A549 (cell line): Measurements from ENCODE around the gene PRMT5. TPM values are rescaled to one million over a fixed set of nuclear protein-coding genes. Genes with fewer than 3 reads are reported as not detected.

Source experiments
- ATAC-seq, 2 experiments: fragments of 200-7000 bp in 1 of 2; fragments of >200 bp in 1 of 2; cut with Nextera tagmentation in 1 of 2; cut with Tn5 transposase in 1 of 2; 3 replicates each; pipeline versions ENCODE4 v1.8.0 to v1.9.1; 2018 to 2020; ENCODE audit warnings: mild to moderate bottlenecking in 1 of 2, moderate library complexity in 1 of 2
- CTCF ChIA-PET: fragments of 300-600 bp; sonication (Branson Sonifier 250); formaldehyde crosslinking; extraction: SDS; loops from one replicate; lab custom pipeline; 2021; ENCODE audit warnings: antibody characterized with exemption, inconsistent platforms; lab: Yijun Ruan, JAX
- POLR2A ChIA-PET: fragments of 350-600 bp; formaldehyde crosslinking; extraction: SDS; loops from one replicate; lab custom pipeline; 2021; ENCODE audit warnings: antibody characterized with exemption, inconsistent platforms; lab: Yijun Ruan, JAX
- DNase-seq, 2 experiments: peaks; one replicate each; pipeline versions ENCODE4 v3.0.0 to v3.0.0-alpha.2; 2011 to 2016; ENCODE audit warnings: low read depth in 1 of 2, low spot score in 1 of 2
- FAIRE-seq: peaks from 2 replicates; lab custom pipeline; 2011; peaks lifted over from hg19 to GRCh38; lab: Jason Lieb, UNC
- H3K27ac ChIP-seq, 2 experiments: fragments of >200 bp; sonication (Bioruptor Twin); formaldehyde crosslinking; 3 replicates each; pipeline ENCODE4 v1.5.1; 2016 to 2017
- H3K4me1 ChIP-seq: fragments of >200 bp; sonication (Bioruptor Twin); formaldehyde crosslinking; 3 replicates; pipeline ENCODE4 v1.6.1; 2016
- H3K4me2 ChIP-seq: fragments of >200 bp; sonication (Bioruptor Twin); formaldehyde crosslinking; 3 replicates; pipeline ENCODE4 v1.6.1; 2016
- H3K4me3 ChIP-seq: fragments of >200 bp; sonication (Bioruptor Twin); formaldehyde crosslinking; 3 replicates; pipeline ENCODE4 v1.5.1; 2016
- H3K9me3 ChIP-seq: fragments of >200 bp; sonication (Bioruptor Twin); formaldehyde crosslinking; 3 replicates; pipeline ENCODE4 v1.6.1; 2016
- BHLHE40 ChIP-seq: IDR thresholded peaks from 2 replicates; pipeline ENCODE4 v1.6.1; 2012; ENCODE audit warnings: low read depth, low read length, inconsistent platforms
- CHD2 ChIP-seq: fragments of 150-350 bp; IDR thresholded peaks from 2 replicates; pipeline ENCODE4 v1.6.1; 2014; ENCODE audit warnings: low read length; ENCODE audit not compliant: partially characterized antibody
- HOXA7 ChIP-seq: fragments of 250-450 bp; sonication (Bioruptor Pico); IDR thresholded peaks from 2 replicates; pipeline ENCODE4 v1.5.0; 2020; ENCODE audit warnings: mild to moderate bottlenecking, moderate library complexity
- JUN ChIP-seq, 2 experiments: fragments of >200 bp; sonication (Bioruptor Twin); formaldehyde crosslinking; IDR thresholded peaks; 2 replicates in 1 of 2; 3 replicates in 1 of 2; pipeline ENCODE4 v1.6.1; 2016 to 2017
- MAFK ChIP-seq: fragments of 450-650 bp; IDR thresholded peaks from 2 replicates; pipeline ENCODE4 v1.6.1; 2014; ENCODE audit not compliant: partially characterized antibody
- MAZ ChIP-seq: fragments of 150-350 bp; IDR thresholded peaks from 2 replicates; pipeline ENCODE4 v1.6.1; 2014; ENCODE audit warnings: antibody characterized with exemption, low read depth, low read length, borderline replicate concordance
- NR3C1 ChIP-seq: fragments of >200 bp; sonication (Bioruptor Twin); formaldehyde crosslinking; IDR thresholded peaks from 3 replicates; pipeline ENCODE4 v1.6.1; 2017
- RAD21 ChIP-seq, 2 experiments: fragments of >200 bp in 1 of 2; sonication (Bioruptor Twin) in 1 of 2; formaldehyde crosslinking in 1 of 2; IDR thresholded peaks in 1 of 2; conservative IDR thresholded peaks in 1 of 2; 2 replicates in 1 of 2; 3 replicates in 1 of 2; pipeline ENCODE4 v1.6.1; 2012 to 2018; ENCODE audit warnings: inconsistent platforms in 1 of 2
- RARB ChIP-seq: fragments of 250-450 bp; sonication (Bioruptor Pico); IDR thresholded peaks from 2 replicates; pipeline ENCODE4 v1.8.0; 2021; ENCODE audit warnings: mild to moderate bottlenecking, moderate library complexity
- TFCP2L1 ChIP-seq: fragments of 250-450 bp; sonication (Bioruptor Pico); IDR thresholded peaks from 2 replicates; pipeline ENCODE4 v1.5.0; 2021; ENCODE audit warnings: mild to moderate bottlenecking
- ZNF302 ChIP-seq: fragments of 250-450 bp; sonication (Bioruptor Pico); IDR thresholded peaks from 2 replicates; pipeline ENCODE4 v1.9.0; 2021; ENCODE audit warnings: inconsistent platforms, mild to moderate bottlenecking, moderate library complexity
- ZSCAN20 ChIP-seq: fragments of 250-450 bp; sonication (Bioruptor Pico); IDR thresholded peaks from 2 replicates; pipeline ENCODE4 v1.8.0; 2022; ENCODE audit warnings: mild to moderate bottlenecking, moderate library complexity
- WGBS: methylation state at CpG from one replicate; pipeline ENCODE4 v1.1.6; 2017; ENCODE audit errors: missing lambda C conversion rate; 5-methylcytosine and 5-hydroxymethylcytosine counted together
- polyA plus RNA-seq, 4 experiments: library from polyadenylated mRNA; depleted of rRNA in 3 of 4; stranded (reverse); fragments of >200 nt; fragmentation: RNase III in 1 of 4; extraction: RNeasy Plus Mini Kit Qiagen cat#74134 plus additional on column Dnase treatment in 1 of 4; gene quantifications; 2 replicates in 3 of 4; 3 replicates in 1 of 4; pipeline ENCODE4 v1.2.3, GENCODE V29; 2011 to 2017
- TF ChIP-seq, protein P1 (sequence below): fragments of >200 bp; sonication (Bioruptor Twin); formaldehyde crosslinking; IDR thresholded peaks from 2 replicates; pipeline ENCODE4 v1.6.1; 2016
- TF ChIP-seq, protein P2 (sequence below): fragments of 200-600 bp; sonication (generic); IDR thresholded peaks from 2 replicates; pipeline ENCODE4 v1.6.1; 2016; ENCODE audit warnings: antibody characterized with exemption, mild to moderate bottlenecking, moderate library complexity
- TF ChIP-seq, protein P3 (sequence below): fragments of 150-350 bp; IDR thresholded peaks from 2 replicates; pipeline ENCODE4 v1.6.1; 2014; ENCODE audit warnings: low read depth, mild to moderate bottlenecking, low read length
- TF ChIP-seq, protein P4 (sequence below): fragments of >200 bp; sonication (Bioruptor Twin); formaldehyde crosslinking; IDR thresholded peaks from 3 replicates; pipeline ENCODE4 v1.6.1; 2016
- TF ChIP-seq, protein P5 (sequence below): fragments of 450-650 bp; IDR thresholded peaks from 2 replicates; pipeline ENCODE4 v1.6.1; 2014; ENCODE audit warnings: antibody characterized with exemption
- TF ChIP-seq, protein P6 (sequence below): fragments of 250-450 bp; sonication (Bioruptor Pico); IDR thresholded peaks from 2 replicates; pipeline ENCODE4 v1.5.0; 2021; ENCODE audit warnings: mild to moderate bottlenecking, moderate library complexity, borderline replicate concordance

The PRMT5 gene
- polyA plus RNA-seq, 2 of the 4 experiments (the other 2 are of a cell fraction) = 188 to 214 TPM

DNA sequence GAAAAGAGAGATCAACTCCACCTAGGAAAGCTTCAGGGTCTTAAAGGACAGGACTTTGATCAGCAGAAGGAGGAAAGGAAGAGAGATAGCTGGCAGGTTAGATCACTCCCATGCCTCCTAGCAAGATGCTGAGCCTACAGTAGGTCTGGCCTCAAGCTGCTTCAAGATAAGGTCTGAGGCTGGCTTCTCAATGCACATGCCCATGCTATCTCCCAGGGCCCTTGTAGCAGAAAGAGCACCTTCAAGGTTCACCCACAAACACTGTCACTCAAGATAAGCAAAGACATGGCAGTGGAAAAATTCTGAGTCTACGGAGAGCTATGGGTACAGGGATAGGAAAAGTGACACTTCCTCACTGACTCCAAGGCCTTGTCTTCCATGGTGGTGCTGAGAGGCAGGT lies 31.8 kb downstream of the PRMT5 start:
- no peak for ATAC-seq
- no peak for FAIRE-seq
- H3K4me2 ChIP-seq = no peak overlapping the region
- no peak for DNase-seq
- H3K27ac ChIP-seq = no peak overlapping the region
- no peaks in the 10 kb centered on the region for H3K9me3 ChIP-seq
- no peak overlapping the region for H3K4me3 ChIP-seq
- POLR2A ChIA-PET = interaction anchor here (1.0 to 1.2 kb wide), 2 partner anchors 11 to 26 kb away, joined by 4 read pairs; partner anchors contain the start of gene LRP10
- peaks cover 17% of the 10 kb centered on the region for H3K4me1 ChIP-seq
- 83% methylated on average over 1 of the region's 1 CpG for WGBS
- TF ChIP-seq, protein P1, sequence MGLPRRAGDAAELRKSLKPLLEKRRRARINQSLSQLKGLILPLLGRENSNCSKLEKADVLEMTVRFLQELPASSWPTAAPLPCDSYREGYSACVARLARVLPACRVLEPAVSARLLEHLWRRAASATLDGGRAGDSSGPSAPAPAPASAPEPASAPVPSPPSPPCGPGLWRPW = no peak
- TF ChIP-seq ZNF302 = no peak
- no peak for TF ChIP-seq CHD2
- TF ChIP-seq HOXA7 = no peak
- TF ChIP-seq BHLHE40 = no peak
- TF ChIP-seq, protein P2, sequence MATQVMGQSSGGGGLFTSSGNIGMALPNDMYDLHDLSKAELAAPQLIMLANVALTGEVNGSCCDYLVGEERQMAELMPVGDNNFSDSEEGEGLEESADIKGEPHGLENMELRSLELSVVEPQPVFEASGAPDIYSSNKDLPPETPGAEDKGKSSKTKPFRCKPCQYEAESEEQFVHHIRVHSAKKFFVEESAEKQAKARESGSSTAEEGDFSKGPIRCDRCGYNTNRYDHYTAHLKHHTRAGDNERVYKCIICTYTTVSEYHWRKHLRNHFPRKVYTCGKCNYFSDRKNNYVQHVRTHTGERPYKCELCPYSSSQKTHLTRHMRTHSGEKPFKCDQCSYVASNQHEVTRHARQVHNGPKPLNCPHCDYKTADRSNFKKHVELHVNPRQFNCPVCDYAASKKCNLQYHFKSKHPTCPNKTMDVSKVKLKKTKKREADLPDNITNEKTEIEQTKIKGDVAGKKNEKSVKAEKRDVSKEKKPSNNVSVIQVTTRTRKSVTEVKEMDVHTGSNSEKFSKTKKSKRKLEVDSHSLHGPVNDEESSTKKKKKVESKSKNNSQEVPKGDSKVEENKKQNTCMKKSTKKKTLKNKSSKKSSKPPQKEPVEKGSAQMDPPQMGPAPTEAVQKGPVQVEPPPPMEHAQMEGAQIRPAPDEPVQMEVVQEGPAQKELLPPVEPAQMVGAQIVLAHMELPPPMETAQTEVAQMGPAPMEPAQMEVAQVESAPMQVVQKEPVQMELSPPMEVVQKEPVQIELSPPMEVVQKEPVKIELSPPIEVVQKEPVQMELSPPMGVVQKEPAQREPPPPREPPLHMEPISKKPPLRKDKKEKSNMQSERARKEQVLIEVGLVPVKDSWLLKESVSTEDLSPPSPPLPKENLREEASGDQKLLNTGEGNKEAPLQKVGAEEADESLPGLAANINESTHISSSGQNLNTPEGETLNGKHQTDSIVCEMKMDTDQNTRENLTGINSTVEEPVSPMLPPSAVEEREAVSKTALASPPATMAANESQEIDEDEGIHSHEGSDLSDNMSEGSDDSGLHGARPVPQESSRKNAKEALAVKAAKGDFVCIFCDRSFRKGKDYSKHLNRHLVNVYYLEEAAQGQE = no peak
- TF ChIP-seq, all 56 proteins: peak for 0
- CTCF ChIA-PET = interaction anchor here (0.6 to 16.6 kb wide), 10 partner anchors 16 to 342 kb away, joined by 3 to 368 read pairs (median 4); partner anchors contain the start of genes LRP10, OR6J1, PRMT5 and REM2

DNA sequence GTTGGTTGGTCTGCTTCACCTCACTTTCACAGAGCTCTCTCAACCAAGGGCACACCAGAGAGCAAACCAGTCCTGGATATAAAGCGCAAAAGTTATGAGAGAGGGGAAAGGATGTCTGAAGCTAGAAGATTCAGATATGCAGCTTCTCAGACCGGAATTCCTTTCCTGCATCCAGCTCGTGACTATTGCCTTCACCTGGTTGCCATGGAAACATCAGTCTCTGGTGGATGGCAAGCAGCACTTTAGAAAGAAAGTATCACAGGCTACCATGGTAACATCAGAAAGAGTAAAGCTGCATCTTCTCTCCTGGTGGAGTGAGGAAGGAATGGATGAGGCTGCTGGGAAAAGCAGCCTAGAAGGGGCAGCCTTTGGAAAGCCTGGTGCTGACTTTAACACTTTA lies 32.4 kb downstream of the PRMT5 start:
- WGBS = 88% methylated on average over 3 of the region's 3 CpGs
- ChIA-PET POLR2A (interaction anchor here (1.0 to 1.5 kb wide), 3 partner anchors 10 to 25 kb away, joined by 4 to 6 read pairs (median 4); partner anchors contain the start of genes LRP10 and RBM23), CTCF (interaction anchor here (0.8 to 16.6 kb wide), 11 partner anchors 16 to 342 kb away, joined by 3 to 368 read pairs (median 4); partner anchors contain the start of genes LRP10, OR6J1, PRMT5 and REM2)
- no peaks in the 10 kb centered on the region for H3K9me3 ChIP-seq
- no peak overlapping the region for H3K4me2 ChIP-seq
- ATAC-seq (no peak), FAIRE-seq (no peak), DNase-seq (no peak)
- H3K27ac ChIP-seq = no peak overlapping the region
- H3K4me1 ChIP-seq = peaks cover 17% of the 10 kb centered on the region
- no peak for TF ChIP-seq TFCP2L1 (CRISPR knock-in tag)
- no peak for TF ChIP-seq ZSCAN20 (CRISPR knock-in tag)
- TF ChIP-seq, protein P3, sequence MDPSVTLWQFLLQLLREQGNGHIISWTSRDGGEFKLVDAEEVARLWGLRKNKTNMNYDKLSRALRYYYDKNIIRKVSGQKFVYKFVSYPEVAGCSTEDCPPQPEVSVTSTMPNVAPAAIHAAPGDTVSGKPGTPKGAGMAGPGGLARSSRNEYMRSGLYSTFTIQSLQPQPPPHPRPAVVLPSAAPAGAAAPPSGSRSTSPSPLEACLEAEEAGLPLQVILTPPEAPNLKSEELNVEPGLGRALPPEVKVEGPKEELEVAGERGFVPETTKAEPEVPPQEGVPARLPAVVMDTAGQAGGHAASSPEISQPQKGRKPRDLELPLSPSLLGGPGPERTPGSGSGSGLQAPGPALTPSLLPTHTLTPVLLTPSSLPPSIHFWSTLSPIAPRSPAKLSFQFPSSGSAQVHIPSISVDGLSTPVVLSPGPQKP = no peak
- TF ChIP-seq, protein P4, sequence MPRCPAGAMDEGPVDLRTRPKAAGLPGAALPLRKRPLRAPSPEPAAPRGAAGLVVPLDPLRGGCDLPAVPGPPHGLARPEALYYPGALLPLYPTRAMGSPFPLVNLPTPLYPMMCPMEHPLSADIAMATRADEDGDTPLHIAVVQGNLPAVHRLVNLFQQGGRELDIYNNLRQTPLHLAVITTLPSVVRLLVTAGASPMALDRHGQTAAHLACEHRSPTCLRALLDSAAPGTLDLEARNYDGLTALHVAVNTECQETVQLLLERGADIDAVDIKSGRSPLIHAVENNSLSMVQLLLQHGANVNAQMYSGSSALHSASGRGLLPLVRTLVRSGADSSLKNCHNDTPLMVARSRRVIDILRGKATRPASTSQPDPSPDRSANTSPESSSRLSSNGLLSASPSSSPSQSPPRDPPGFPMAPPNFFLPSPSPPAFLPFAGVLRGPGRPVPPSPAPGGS = no peak
- no peak for TF ChIP-seq RAD21 (conservative IDR thresholded peaks at IDR 0.05 in 1 of 2, IDR thresholded peaks at IDR 0.05 in 1 of 2)
- no peak for TF ChIP-seq BHLHE40
- TF ChIP-seq NR3C1 = no peak
- TF ChIP-seq MAFK = no peak
- TF ChIP-seq, protein P5, sequence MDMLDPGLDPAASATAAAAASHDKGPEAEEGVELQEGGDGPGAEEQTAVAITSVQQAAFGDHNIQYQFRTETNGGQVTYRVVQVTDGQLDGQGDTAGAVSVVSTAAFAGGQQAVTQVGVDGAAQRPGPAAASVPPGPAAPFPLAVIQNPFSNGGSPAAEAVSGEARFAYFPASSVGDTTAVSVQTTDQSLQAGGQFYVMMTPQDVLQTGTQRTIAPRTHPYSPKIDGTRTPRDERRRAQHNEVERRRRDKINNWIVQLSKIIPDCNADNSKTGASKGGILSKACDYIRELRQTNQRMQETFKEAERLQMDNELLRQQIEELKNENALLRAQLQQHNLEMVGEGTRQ = no peak
- no peak for TF ChIP-seq JUN (IDR thresholded peaks at IDR 0.05)
- no peak for TF ChIP-seq RARB
- TF ChIP-seq, protein P6, sequence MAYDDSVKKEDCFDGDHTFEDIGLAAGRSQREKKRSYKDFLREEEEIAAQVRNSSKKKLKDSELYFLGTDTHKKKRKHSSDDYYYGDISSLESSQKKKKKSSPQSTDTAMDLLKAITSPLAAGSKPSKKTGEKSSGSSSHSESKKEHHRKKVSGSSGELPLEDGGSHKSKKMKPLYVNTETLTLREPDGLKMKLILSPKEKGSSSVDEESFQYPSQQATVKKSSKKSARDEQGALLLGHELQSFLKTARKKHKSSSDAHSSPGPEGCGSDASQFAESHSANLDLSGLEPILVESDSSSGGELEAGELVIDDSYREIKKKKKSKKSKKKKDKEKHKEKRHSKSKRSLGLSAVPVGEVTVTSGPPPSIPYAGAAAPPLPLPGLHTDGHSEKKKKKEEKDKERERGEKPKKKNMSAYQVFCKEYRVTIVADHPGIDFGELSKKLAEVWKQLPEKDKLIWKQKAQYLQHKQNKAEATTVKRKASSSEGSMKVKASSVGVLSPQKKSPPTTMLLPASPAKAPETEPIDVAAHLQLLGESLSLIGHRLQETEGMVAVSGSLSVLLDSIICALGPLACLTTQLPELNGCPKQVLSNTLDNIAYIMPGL (CRISPR knock-in tag) = no peak
- no peak for TF ChIP-seq MAZ
- H3K4me3 ChIP-seq = no peak overlapping the region
